GM19455 (cell line): Measurements from ENCODE around the gene ENPP6.
A peak's percentile ranks its signal among the peaks of the same experiment; 100 is the strongest.

Experiments
- ATAC-seq: cut with Tn5 transposase; IDR thresholded peaks from one replicate; pipeline ENCODE4 v1.9.1; 2021; ENCODE audit not compliant: unreplicated experiment

ENPP6 gene

DNA sequence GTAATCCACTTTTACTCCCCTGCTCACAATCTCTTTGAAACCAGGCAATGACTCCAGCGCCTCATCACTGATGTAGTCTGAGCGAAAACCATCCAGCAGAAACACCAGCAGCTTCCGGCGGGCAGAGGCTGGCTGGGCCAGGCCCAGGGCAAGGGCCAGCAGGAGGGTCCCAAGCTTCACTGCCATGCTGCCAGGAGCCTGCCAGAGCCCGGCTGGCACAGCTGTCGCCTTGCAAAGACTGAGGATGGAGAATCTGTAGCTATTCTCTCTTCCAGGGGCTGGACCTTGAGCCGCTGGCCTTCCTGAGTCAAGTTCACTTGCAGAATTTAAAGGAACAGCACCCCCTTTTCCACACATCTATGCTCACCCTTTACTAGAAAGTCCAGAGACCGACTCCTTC is at the start of gene ENPP6:
Gene ENPP6, minus strand, starts transcription at position 240 of the 400 bp plus-strand sequence. Its CDS starts 54 bp downstream, at position 186.
- no peak for ATAC-seq

DNA sequence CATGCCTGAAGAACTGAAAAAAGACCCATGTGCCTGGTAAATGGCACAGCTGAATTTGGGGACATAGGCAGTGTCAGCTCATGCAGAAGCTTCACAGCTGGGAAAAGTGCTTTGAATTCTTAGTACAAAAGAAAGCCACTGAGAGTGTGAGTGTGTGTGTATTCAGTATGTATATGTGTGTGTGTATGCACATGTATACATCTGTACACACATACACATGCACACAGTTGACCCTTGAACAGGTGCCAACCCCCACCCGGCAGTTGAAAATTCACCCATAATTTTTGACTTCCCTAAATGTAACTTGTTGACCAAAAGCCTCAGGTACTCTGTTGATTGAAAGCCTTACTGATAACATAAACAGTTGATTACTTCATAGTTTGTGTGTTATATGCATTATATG is 49.5 kb upstream of the ENPP6 start:
- no peak for ATAC-seq

GRCh38 chr4:184265546-184266351 is 48.1 kb upstream of the ENPP6 start:
- peak; percentile 25 for ATAC-seq

GRCh38 chr4:184263910-184264732 is 46.4 kb upstream of the ENPP6 start:
- ATAC-seq: peak; percentile 43

GRCh38 chr4:184263461-184263860 is 45.8 kb upstream of the ENPP6 start:
- no peak for ATAC-seq

- no peak for ATAC-seq
Observed at GRCh38 chr4:184262901-184263300, 45.2 kb upstream of the ENPP6 start.

GRCh38 chr4:184261246-184261645 is 43.6 kb upstream of the ENPP6 start:
- no peak for ATAC-seq

GRCh38 chr4:184259866-184260265 is 42.2 kb upstream of the ENPP6 start:
- ATAC-seq: no peak

- ATAC-seq: no peak
Observed at GRCh38 chr4:184259081-184259480, 41.4 kb upstream of the ENPP6 start.

DNA sequence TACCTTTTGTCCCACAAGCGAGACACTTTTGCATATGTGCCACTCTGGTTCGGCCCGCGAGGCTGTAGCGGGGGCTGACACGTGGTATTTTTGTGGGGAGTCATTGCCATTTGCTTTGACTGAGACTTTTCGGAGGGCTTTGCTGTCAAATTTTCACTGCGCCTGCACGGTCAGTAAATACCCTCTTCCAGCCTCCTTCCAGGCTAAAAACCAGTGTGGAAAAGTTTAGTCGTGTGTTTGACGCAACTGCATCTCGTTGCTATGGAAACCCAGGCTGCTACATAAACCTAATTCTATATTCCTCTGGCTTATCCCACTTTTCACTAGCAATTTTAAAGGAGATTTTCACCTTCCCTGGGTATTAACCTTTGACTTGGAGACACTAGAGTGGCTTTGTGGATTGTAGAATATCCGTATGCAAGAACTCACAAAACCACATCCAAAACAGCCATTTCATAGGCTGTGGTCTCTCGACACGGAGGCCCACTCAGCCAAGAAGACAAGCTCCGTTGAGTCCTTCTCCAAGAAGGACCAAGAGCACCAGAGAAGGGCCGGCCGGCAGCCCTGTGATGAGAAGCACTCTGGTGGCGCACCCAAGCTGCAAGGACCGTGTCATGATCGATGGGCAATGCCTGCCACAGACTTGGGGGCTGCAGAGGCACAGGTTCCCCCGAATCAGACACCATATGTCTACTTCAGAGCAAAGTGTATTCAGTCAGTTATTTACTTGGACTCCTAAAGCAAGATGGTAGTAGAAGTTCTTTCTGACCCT is 38.4 kb upstream of the ENPP6 start:
- no peak for ATAC-seq

GRCh38 chr4:184255361-184255760 is 37.7 kb upstream of the ENPP6 start:
- ATAC-seq: no peak

DNA sequence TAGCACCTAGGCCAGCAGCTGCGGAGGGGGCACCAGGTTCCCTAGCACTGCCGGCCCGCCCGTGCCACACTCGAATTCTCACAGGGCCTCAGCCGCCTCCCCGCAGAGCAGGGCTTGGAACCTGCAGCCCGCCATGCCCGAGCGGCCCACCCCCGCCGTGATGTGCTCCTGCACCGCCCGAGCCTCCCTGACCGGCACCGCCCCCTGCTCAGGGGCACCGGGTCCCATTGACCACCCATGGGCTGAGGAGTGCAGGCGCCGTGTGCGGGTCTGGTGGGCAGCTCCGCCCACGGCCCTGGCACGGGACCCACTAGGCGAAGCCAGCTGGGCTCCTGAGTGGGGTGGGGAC is 35.4 kb upstream of the ENPP6 start:
- no peak for ATAC-seq

DNA sequence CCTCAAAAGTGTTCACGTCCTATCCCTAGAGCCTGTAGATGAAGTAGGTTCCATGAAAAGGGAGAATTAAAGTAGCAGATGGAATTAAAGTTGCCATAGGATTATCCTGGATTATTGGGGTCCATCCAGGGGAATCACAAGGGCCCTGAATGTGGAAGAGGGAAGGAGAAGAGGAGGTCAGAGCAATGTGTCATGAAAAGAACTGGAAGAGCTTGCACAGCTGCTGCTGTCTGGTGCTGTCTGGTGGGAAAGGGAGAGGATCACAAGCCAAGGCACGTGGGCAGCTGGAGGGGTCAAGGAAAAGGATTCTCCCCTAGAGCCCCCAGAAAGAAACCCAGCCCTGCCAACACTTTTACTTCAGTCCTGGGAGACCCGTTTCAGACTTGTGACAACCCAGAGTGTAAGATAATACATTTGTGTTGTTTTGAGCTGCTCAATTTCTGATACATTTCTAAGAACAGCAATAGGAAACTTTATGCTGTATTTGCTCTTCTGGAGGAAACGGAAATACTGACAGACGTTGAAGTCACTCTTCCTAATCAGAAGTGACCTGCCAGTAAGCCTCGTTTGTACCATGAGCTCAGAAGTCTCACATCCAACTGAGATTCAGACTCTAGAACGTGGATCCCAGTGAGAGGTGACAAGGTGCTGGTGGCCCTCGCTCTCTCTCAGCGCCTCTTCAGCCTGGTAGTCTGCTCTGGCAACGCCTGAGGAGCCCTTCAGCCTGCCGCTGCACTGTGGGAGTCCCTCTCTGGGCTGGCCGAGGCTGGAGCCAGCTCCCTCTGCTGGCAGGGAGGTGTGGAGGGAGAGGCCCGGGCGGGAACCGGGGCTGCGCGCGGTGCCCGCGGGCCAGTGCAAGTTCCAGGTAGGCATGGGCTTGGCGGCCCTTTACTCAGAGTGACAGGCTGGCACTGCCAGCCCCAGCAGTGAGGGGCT is 34.7 kb upstream of the ENPP6 start:
- ATAC-seq: no peak

DNA sequence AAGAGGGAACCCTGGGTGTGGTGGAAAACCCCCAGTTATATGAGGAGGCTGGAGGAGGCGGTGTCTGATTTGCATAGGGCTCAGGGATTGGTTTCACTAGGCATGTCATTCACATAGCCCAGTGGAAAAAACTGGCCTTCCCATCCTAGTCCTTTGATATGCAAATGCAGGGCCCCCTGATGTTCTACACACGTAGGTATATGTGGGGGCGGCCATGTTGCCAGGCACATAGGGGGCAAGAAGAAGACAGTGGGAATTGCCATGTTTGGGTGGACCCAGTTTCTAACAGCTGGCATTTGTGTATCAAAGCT is 34.0 kb upstream of the ENPP6 start:
- no peak for ATAC-seq

DNA sequence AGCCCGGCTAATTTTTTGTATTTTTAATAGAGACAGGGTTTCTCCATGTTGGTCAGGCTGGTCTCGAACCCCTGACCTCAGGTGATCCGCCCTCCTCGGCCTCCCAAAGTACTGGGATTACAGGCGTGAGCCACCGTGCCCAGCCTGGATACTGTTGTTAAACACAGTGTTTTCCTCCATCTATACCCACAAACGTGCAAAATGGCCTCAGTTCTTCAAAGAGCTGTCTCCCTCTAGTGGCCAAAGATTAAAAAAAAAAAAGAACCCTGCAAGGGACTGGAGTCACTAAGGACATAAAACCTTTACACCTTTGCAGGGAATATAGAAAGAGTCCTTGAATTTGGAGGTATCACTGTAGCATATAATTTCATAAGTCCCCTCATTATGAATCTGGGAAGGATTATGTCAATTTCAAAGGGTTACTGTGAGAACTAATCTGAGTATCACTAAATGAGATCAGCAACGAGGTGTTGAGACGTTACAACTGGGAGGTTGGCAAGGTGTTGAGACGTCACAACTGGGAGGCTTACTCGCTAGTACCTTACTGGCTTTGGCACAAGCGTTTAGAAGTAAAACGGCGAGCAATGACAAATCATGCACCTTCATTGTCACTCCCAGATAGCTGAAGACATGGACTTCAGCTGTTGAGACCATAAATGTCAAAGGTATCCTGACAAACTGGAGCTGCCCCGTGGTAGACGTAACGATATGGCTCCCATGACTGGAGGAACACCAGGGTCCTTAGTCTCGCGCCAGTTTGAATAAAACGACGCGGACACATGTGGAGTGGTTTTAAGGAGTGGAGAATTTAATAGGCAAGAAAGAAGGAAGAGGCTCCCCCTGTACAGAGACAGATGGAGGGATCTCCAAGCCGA is 33.4 kb upstream of the ENPP6 start:
- ATAC-seq: no peak

- no peak for ATAC-seq
Observed at GRCh38 chr4:184248216-184248615, 30.5 kb upstream of the ENPP6 start.

DNA sequence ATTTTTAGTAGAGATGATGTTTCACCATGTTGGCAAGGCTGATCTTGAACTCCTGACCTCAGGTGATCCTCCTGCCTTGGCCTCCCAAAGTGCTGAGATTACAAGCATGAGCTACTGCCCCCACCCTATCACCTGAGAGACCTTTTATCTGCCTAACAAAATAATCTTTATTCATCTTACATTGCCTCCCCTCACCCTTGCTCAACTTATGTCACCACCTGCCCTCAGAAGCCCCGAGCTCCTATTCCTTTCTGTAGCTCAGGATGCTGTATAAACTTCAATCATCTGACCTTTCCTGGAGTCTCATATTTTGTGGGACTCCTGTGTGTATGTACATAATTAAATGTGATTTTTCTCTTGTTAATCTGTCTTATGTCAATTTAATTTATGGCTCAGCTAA is 29.7 kb upstream of the ENPP6 start:
- no peak for ATAC-seq

DNA sequence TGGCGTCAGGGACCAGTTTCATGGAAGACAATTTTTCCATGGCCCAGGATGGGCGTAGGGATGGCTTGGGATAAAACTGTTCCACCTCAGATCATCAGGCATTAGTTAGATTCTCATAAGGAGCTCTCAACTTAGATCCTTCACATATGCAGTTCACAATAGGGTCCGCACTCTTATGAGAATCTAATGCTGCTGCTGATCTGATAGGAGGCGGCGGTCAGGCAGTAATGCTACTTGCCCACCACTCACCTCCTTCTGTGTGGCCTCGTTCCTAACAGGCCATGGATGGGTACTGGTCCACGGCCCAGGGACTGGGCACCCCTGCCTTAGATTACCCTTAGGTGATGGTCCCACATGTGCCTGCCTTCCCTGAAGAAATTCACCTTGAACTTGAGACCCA is 28.8 kb upstream of the ENPP6 start:
- ATAC-seq: no peak

DNA sequence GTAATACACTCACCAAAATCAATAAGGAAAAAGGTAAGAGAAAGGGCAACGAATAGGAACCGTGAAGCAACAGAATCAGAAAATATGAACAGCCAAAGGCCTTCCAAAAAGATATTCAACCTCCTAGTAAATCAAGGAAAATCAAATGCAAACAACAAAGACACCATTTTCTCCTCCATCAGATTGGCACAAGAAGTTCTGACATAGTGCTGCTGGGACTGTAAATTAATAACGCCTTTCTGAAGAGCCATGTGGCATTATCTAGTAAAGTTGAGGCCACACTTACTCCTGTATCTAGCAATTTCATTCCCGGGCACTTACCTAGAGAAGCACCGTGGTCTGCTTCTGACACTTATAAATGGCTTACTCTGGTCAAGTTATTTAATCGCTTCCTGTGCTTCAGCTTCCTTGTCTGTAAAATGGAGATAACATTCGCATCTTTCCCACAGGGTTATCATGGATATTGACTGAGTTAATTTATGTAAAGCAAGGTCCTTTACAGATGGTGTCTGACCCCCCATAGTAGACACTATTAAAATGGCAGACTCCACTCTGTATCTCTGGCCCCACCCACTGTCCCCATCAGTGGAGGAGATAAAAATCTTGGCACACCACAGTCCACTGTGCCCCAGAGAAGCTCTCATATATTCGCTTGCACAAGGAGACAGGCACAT is 20.5 kb upstream of the ENPP6 start:
- ATAC-seq: no peak
